Psoas muscle (tissue), 8 donors: ENCODE data around the gene ZSCAN30. TPM values are rescaled to one million over a fixed set of nuclear protein-coding genes. Genes with fewer than 3 reads are reported as not detected.
A peak's percentile ranks its signal among the peaks of the same experiment; 100 is the strongest.

Experiments used
- ATAC-seq, 4 donors: fragments of 200-7000 bp; cut with Tn5 transposase; one replicate each; pipeline ENCODE4 v1.9.1; 2020; ENCODE audit warnings: moderate library complexity in 3 of 4, mild to moderate bottlenecking in 2 of 4
- DNase-seq, 2 donors: peaks; one replicate each; pipeline ENCODE4 v3.0.0-alpha.2; 2020
- H3K27ac ChIP-seq: fragments of 200-600 bp; one replicate; pipeline ENCODE4 v1.8.0; 2022
- H3K27me3 ChIP-seq, 3 donors: fragments of 200-600 bp in 1 of 3; one replicate each; pipeline versions ENCODE4 v1.6.1 to v1.8.0; 2013 to 2022; ENCODE audit warnings: low read length in 2 of 3, mild to moderate bottlenecking in 2 of 3, moderate library complexity in 1 of 3; ENCODE audit not compliant: insufficient read depth in 3 of 3
- H3K36me3 ChIP-seq, 2 donors: fragments of 200-600 bp in 1 of 2; one replicate each; pipeline versions ENCODE4 v1.6.1 to v1.8.0; 2013 to 2022; ENCODE audit warnings: low read depth in 1 of 2, mild to moderate bottlenecking in 1 of 2, moderate library complexity in 1 of 2; ENCODE audit not compliant: insufficient read depth in 1 of 2
- H3K4me1 ChIP-seq: fragments of 200-600 bp; one replicate; pipeline ENCODE4 v1.8.0; 2022
- H3K4me3 ChIP-seq: fragments of 200-600 bp; one replicate; pipeline ENCODE4 v1.8.0; 2022; ENCODE audit warnings: mild to moderate bottlenecking
- H3K9me3 ChIP-seq: fragments of 200-600 bp; one replicate; pipeline ENCODE4 v1.8.0; 2022
- WGBS, 3 donors: extraction: QIAGEN DNeasy Blood & Tissue Kit; methylation state at CpG; one replicate each; pipeline versions ENCODE4 v1.1.6 to v1.1.7; 2013; 5-methylcytosine and 5-hydroxymethylcytosine counted together
- intact Hi-C, 2 donors: fragments of 100-400 bp; cut with DNase I; formaldehyde crosslinking; loops; one replicate each; pipeline versions ENCODE4 v1.11.0 to v1.14.2; 2022
- polyA plus RNA-seq, 3 donors: library from polyadenylated mRNA; stranded (reverse); fragments of 200-250 nt; gene quantifications; one replicate each; pipeline ENCODE4 v1.2.3, GENCODE V29; 2013
- total RNA-seq, 4 donors: library from RNA; stranded (reverse); fragmentation: NEBNext Ultra II Directional in 2 of 4; extraction: Animal tissue kit (Norgen Biotek cat#: 25700) in 2 of 4; gene quantifications; one replicate each; pipeline versions ENCODE4 v1.2.1 to v1.2.4, GENCODE V29; 2021 to 2023
- TF ChIP-seq, protein P1 (sequence below): fragments of 200-600 bp; IDR thresholded peaks from one replicate; pipeline ENCODE4 v1.8.0; 2022; ENCODE audit warnings: antibody characterized with exemption
- donor health status: healthy with polysubstance abuse.
- donor health status: DM: no; HTN: no; CAD: no; lungs with moderate emphysema.
- donor health status: Bipolar disorder and iron deficiency.
- donor health status: healthy.
- donor health status: DM: yes; HTN: yes; CAD: no.
- donor health status: DM: no; HTN: no; CAD: no.
- donor health status: DM: no; HTN: no; CAD: no.
- donor health status: DM: yes; HTN: yes; CAD: no.

The ZSCAN30 gene
- total and polyA plus RNA-seq, 7 donors: 3.0 to 12.2 (median 8.8) TPM

DNA sequence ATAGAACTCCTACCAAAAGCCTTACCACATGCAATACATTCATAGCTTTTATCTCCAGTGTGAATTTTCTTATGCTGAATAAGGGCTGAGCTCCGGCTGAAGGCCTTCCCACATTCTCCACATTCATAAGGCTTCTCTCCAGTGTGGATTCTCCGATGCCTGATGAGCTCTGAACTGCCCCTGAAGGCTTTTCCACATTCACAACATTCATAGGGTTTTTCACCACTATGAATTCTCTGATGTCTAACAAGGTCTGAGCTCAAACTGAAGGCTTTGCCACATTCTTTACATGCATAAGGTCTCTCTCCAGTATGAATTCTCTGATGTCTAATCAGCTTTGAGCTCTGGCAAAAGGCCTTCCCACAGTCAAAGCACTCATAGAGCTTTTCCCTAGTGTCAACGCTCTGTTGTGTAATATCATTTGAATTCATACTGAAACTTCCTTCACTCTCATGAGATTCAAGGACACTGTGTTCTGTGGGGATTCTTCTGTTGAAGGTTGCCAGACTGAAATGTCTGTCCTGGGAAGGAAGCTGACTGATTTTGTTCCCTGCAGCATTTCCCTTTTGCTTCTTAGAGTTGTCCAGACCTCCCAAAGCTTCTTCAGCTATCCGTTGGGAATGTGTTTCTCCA is 36.3 kb downstream of the ZSCAN30 start:
- ATAC-seq (no peak), DNase-seq (no peak)
- TF ChIP-seq, protein P1, sequence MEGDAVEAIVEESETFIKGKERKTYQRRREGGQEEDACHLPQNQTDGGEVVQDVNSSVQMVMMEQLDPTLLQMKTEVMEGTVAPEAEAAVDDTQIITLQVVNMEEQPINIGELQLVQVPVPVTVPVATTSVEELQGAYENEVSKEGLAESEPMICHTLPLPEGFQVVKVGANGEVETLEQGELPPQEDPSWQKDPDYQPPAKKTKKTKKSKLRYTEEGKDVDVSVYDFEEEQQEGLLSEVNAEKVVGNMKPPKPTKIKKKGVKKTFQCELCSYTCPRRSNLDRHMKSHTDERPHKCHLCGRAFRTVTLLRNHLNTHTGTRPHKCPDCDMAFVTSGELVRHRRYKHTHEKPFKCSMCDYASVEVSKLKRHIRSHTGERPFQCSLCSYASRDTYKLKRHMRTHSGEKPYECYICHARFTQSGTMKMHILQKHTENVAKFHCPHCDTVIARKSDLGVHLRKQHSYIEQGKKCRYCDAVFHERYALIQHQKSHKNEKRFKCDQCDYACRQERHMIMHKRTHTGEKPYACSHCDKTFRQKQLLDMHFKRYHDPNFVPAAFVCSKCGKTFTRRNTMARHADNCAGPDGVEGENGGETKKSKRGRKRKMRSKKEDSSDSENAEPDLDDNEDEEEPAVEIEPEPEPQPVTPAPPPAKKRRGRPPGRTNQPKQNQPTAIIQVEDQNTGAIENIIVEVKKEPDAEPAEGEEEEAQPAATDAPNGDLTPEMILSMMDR: no peak
- no peaks in the 10 kb centered on the region for H3K4me1 ChIP-seq
- H3K27me3 ChIP-seq: no peaks in the 10 kb centered on the region
- H3K9me3 ChIP-seq: peaks cover 18% of the 10 kb centered on the region
- 86 to 93% (median 86%) methylated on average over 4 of the region's 4 CpGs for WGBS, 3 donors
- H3K4me3 ChIP-seq: no peak overlapping the region
- H3K27ac ChIP-seq: no peak overlapping the region
- H3K36me3 ChIP-seq: peaks cover 10 to 84% of the 10 kb centered on the region in 2 donors
- intact Hi-C loops: no loop called here

DNA sequence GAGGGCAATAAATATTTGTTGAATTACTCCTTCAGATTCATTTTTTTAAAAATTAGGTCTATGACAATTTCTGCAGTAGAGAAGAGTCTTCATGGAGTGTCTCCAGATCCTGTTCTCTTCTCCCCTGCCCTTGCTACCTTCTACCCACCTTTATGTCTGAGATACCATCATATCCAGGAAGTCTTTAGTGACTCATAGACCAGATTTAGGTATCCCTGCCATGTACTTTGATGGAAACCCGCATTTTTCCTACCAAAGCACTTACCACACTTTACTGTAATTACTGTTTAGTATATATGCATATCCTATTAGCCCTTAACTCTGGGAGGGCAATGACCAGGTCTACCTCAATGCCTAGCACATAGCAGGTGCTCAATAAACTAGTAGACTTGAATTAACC is 37.6 kb downstream of the ZSCAN30 start:
- H3K4me3 ChIP-seq: no peak overlapping the region
- no peak for ATAC-seq
- H3K9me3 ChIP-seq: peaks cover 18% of the 10 kb centered on the region
- no peaks in the 10 kb centered on the region for H3K27me3 ChIP-seq
- WGBS, 3 donors: 95 to 98% (median 95%) methylated on average over 1 of the region's 1 CpG
- TF ChIP-seq, protein P1: no peak
- no peaks in the 10 kb centered on the region for H3K4me1 ChIP-seq
- DNase-seq: no peak
- H3K27ac ChIP-seq: no peak overlapping the region
- intact Hi-C loops: no loop called here
- H3K36me3 ChIP-seq: peaks cover 13 to 88% of the 10 kb centered on the region in 2 donors

GRCh38 chr18:35248429-35248828 is 41.6 kb downstream of the ZSCAN30 start:
- WGBS, 3 donors: 93 to 95% (median 93%) methylated on average over 6 of the region's 6 CpGs
- DNase-seq (no peak), ATAC-seq (no peak)
- Histone ChIP-seq H3K4me1 (no peaks in the 10 kb centered on the region), H3K9me3 (peaks cover 10% of the 10 kb centered on the region), H3K27ac (no peak overlapping the region), H3K4me3 (no peak overlapping the region), H3K36me3 (peaks cover 27 to 96% of the 10 kb centered on the region in 2 donors), H3K27me3 (no peaks in the 10 kb centered on the region)
- TF ChIP-seq, protein P1: no peak
- intact Hi-C loops: no loop called here

- Histone ChIP-seq H3K36me3 (peaks cover 29 to 96% of the 10 kb centered on the region in 2 donors), H3K9me3 (peaks cover 2% of the 10 kb centered on the region), H3K4me1 (no peaks in the 10 kb centered on the region), H3K4me3 (no peak overlapping the region), H3K27ac (no peak overlapping the region), H3K27me3 (no peaks in the 10 kb centered on the region)
- intact Hi-C loops: no loop called here
- ATAC-seq (peak in 3 of 4 donors; percentile 24 to 45 (median 40)), DNase-seq (no peak)
- 86 to 94% (median 89%) methylated on average over 14 of the region's 14 CpGs for WGBS, 3 donors
- TF ChIP-seq, protein P1: no peak
Measured at GRCh38 chr18:35247412-35248249, 42.4 kb downstream of the ZSCAN30 start.
